Measurements from ENCODE around the gene CACNA1E. TPM values are rescaled to one million over a fixed set of nuclear protein-coding genes. Genes with fewer than 3 reads are reported as not detected.

The CACNA1E gene
- total and polyA plus RNA-seq, 2 experiments from 2014 or later = 0.32 to 1.1 TPM

Small RNA genes lying within 50 kb of the gene (small RNA-seq; reads per million reads assigned to genes)
- gene RF00017 (ENCODE audit: low replicate concordance) = not detected
- not detected for gene RNA5SP70 (ENCODE audit: low replicate concordance)
